Measurements from ENCODE around the gene PLXDC2. TPM values are rescaled to one million over a fixed set of nuclear protein-coding genes. Genes with fewer than 3 reads are reported as not detected.

The PLXDC2 gene
- total and polyA plus RNA-seq, 10 donors: 1.8 to 50.4 (median 29.7) TPM

DNA sequence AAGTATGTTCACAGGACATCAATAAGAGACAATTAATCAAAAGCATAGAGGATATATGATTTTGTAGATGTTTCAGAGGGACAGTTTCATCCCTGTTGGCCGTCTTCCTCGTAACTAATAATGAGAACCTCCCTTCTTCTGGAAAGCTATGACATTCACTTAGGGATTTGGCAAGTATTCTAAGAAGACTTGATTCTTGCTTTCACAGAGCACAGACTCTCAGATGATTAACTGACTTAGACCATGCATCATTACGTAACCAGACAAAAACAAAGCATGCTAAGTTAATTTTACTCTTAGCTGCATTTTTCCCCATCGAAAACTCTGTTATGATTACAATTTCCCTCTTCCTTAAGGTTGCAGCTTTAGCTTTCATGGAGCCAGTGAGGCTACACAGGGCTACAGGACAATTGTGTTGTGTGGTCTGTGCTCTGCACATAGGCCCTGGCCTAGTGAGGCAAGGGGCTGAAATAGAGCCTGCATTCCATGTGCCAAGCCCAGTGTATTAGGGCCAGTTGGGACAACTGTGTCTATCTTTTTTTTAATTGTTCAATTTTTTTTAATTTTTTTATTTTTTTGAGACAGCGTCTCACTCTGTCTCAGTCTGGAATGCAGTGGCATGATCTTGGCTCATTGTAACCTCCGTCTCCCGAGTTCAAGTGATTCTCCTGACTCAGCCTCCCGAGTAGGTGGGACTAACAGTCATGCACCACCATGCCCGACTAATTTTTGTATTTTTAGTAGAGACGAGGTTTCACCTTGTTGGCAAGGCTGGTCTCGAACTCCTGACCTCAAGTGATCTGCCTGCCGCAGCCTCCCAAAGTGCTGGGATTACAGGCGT is 105.3 kb downstream of the PLXDC2 start:
- Histone ChIP-seq H3K9me3 (no peaks in the 10 kb centered on the region), H3K4me3 (no peak overlapping the region), H3K27ac (peak overlapping the region in 5 of 8 donors; percentile 43 to 59 (median 49)), H3K36me3 (no peaks in the 10 kb centered on the region), H3K27me3 (replicated peaks in 1 of 7) (no peaks in the 10 kb centered on the region), H3K4me1 (peaks cover 0 to 10% (median 0%) of the 10 kb centered on the region in 6 donors)
- TF ChIP-seq, protein P1, sequence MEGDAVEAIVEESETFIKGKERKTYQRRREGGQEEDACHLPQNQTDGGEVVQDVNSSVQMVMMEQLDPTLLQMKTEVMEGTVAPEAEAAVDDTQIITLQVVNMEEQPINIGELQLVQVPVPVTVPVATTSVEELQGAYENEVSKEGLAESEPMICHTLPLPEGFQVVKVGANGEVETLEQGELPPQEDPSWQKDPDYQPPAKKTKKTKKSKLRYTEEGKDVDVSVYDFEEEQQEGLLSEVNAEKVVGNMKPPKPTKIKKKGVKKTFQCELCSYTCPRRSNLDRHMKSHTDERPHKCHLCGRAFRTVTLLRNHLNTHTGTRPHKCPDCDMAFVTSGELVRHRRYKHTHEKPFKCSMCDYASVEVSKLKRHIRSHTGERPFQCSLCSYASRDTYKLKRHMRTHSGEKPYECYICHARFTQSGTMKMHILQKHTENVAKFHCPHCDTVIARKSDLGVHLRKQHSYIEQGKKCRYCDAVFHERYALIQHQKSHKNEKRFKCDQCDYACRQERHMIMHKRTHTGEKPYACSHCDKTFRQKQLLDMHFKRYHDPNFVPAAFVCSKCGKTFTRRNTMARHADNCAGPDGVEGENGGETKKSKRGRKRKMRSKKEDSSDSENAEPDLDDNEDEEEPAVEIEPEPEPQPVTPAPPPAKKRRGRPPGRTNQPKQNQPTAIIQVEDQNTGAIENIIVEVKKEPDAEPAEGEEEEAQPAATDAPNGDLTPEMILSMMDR (IDR thresholded peaks at IDR 0.05 in 8 of 11, conservative IDR thresholded peaks at IDR 0.05 in 3 of 11): no peak
- TF ChIP-seq POLR2AphosphoS5 (IDR thresholded peaks at IDR 0.05) (no peak), POLR2A (IDR thresholded peaks at IDR 0.05) (no peak)
- intact Hi-C loops (cut with DNase I; ENCODE audit: low total_unique reads): no loop called here
- WGBS, 5 donors: 81 to 88% (median 85%) methylated on average over 13 of the region's 13 CpGs
- no peak for DNase-seq

DNA sequence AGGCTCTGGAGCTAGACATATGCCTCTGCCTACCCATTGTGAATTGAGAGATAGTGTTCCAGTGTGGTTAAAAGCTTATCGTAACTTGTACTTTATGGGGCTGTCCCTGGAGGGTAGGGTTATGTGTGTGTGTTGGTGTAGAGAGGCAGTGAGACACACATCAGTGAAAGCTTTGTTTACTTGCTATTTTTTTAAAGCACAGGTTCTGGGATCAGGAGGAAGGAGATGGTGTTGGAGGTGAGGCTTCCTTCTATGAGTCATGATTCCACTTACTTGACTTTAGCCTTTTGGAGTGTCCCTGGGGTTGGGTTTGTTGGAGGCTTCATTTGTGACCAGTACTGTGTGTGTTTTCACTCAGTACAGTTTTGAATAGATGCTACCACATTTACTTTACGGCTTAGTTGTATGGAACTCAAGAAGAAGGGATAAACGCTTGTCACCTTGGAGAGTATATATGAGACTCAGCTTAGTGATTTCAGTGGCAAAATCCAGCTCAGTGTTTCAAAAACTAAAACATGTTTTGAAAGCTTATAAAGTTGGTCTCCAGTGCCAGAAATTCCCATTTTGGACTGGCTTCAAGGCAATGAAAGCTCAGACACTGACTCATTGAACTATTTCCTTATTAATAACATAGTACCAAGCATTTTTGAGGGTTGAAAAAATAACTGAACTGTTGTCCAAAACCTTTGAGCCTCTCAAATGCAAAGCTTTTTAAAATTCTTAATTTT is 106.2 kb downstream of the PLXDC2 start:
- 78 to 92% (median 85%) methylated on average over 3 of the region's 3 CpGs for WGBS, 5 donors
- Histone ChIP-seq H3K27ac (peak overlapping the region in 5 of 8 donors; percentile 43 to 59 (median 49)), H3K27me3 (replicated peaks in 1 of 7) (no peaks in the 10 kb centered on the region), H3K4me3 (no peak overlapping the region), H3K9me3 (no peaks in the 10 kb centered on the region), H3K36me3 (no peaks in the 10 kb centered on the region), H3K4me1 (peaks cover 0 to 10% (median 0%) of the 10 kb centered on the region in 6 donors)
- intact Hi-C loops (cut with DNase I; ENCODE audit: low total_unique reads): no loop called here
- TF ChIP-seq POLR2AphosphoS5 (IDR thresholded peaks at IDR 0.05) (no peak), POLR2A (IDR thresholded peaks at IDR 0.05) (no peak)
- TF ChIP-seq, protein P1 (IDR thresholded peaks at IDR 0.05 in 8 of 11, conservative IDR thresholded peaks at IDR 0.05 in 3 of 11): no peak
- no peak for DNase-seq

DNA sequence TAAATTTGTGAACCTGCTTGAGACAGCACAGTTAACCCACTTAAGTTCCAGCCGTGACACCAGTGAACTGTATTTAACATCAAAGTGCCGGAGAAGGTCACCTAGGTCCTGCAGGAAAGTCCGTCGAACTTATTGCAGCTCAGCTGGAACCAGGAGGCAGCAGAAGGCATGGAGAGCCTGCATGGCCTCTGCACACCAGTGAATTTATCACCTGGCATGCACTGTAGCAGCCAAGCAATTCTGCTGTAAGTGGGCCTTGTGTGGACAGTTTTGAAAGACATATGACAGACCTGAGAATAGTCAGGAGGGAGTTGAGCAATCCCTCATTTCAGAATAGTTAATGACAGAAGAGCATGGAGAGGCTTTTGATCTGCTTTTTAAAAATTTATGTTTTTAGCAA is 108.8 kb downstream of the PLXDC2 start:
- 57 to 87% (median 84%) methylated on average over 4 of the region's 4 CpGs for WGBS, 5 donors
- H3K27ac ChIP-seq: no peak overlapping the region

More for the DNA sequence above, 108.8 kb downstream of the PLXDC2 start:
- TF ChIP-seq POLR2A (IDR thresholded peaks at IDR 0.05) (no peak), POLR2AphosphoS5 (IDR thresholded peaks at IDR 0.05) (no peak)
- TF ChIP-seq, protein P1 (IDR thresholded peaks at IDR 0.05 in 8 of 11, conservative IDR thresholded peaks at IDR 0.05 in 3 of 11): no peak
- DNase-seq: no peak
- no peak overlapping the region for H3K4me3 ChIP-seq
- no peaks in the 10 kb centered on the region for H3K27me3 ChIP-seq (replicated peaks in 1 of 7)
- peaks cover 0 to 17% (median 8%) of the 10 kb centered on the region in 6 donors for H3K4me1 ChIP-seq
- intact Hi-C loops (cut with DNase I; ENCODE audit: low total_unique reads): no loop called here
- no peaks in the 10 kb centered on the region for H3K9me3 ChIP-seq
- H3K36me3 ChIP-seq: no peaks in the 10 kb centered on the region
